SK-N-SH (cell line): ENCODE measurements around the gene PRR9. TPM values are rescaled to one million over a fixed set of nuclear protein-coding genes. Genes with fewer than 3 reads are reported as not detected.

Experiments
- CTCF ChIA-PET: fragments of 300-600, 350-600 bp; formaldehyde crosslinking; extraction: SDS; loops from one replicate; lab custom pipeline; 2021; lab: Yijun Ruan, JAX
- POLR2A ChIA-PET: fragments of 350-600 bp; sonication (Branson Sonifier 250); formaldehyde crosslinking; extraction: SDS; loops from one replicate; lab custom pipeline; 2020; ENCODE audit warnings: antibody characterized with exemption, inconsistent platforms; lab: Yijun Ruan, JAX
- DNase-seq: peaks from one replicate; pipeline ENCODE4 v3.0.0; 2012
- H2AFZ ChIP-seq: fragments of 200-600 bp; sonication (generic); 2 replicates; pipeline ENCODE4 v1.8.1; 2016; ENCODE audit warnings: antibody characterized with exemption, mild to moderate bottlenecking, low read depth
- H3F3A ChIP-seq: fragments of 200-600 bp; sonication (generic); replicated peaks from 2 replicates; pipeline ENCODE3; 2016; ENCODE audit warnings: antibody characterized with exemption, mild to moderate bottlenecking; ENCODE audit not compliant: insufficient read depth
- H3K27ac ChIP-seq, 2 experiments: fragments of 200-500 bp in 1 of 2; fragments of 200-600 bp in 1 of 2; sonication (Bioruptor generic) in 1 of 2; sonication (generic), shearing (Covaris generic) in 1 of 2; 2 replicates each; pipeline versions ENCODE4 v1.5.1 to v1.6.1; 2014 to 2016; ENCODE audit warnings: low read depth in 2 of 2, inconsistent platforms in 1 of 2, low read length in 1 of 2, mild to moderate bottlenecking in 1 of 2, mixed read lengths in 1 of 2
- H3K27me3 ChIP-seq: fragments of 200-600 bp; sonication (generic), shearing (Covaris generic); 2 replicates; pipeline ENCODE4 v1.6.1; 2016; ENCODE audit warnings: mixed run types; ENCODE audit not compliant: insufficient read depth
- H3K36me3 ChIP-seq, 2 experiments: fragments of 200-500 bp in 1 of 2; fragments of 200-600 bp in 1 of 2; sonication (Bioruptor generic) in 1 of 2; sonication (generic) in 1 of 2; replicated peaks in 1 of 2; 2 replicates each; pipeline versions ENCODE3 to v1.5.1; 2014 to 2016; ENCODE audit warnings: low read length in 1 of 2, mild to moderate bottlenecking in 1 of 2; ENCODE audit not compliant: insufficient read depth in 2 of 2, control insufficient read depth in 1 of 2
- H3K4me1 ChIP-seq, 2 experiments: fragments of 200-500 bp in 1 of 2; fragments of 200-600 bp in 1 of 2; sonication (Bioruptor generic) in 1 of 2; sonication (generic), shearing (Covaris generic) in 1 of 2; 2 replicates each; pipeline versions ENCODE4 v1.5.1 to v1.6.1; 2014 to 2016; ENCODE audit warnings: low read depth in 1 of 2, low read length in 1 of 2, mixed run types in 1 of 2; ENCODE audit not compliant: insufficient read depth in 2 of 2, control insufficient read depth in 1 of 2
- H3K4me2 ChIP-seq: fragments of 200-600 bp; sonication (generic), shearing (Covaris generic); 2 replicates; pipeline ENCODE4 v1.6.1; 2017; ENCODE audit warnings: mixed run types
- H3K4me3 ChIP-seq, 2 experiments: fragments of 200-500 bp in 1 of 2; fragments of 200-600 bp in 1 of 2; sonication (Bioruptor generic) in 1 of 2; sonication (generic), shearing (Covaris generic) in 1 of 2; 2 replicates each; pipeline versions ENCODE4 v1.5.1 to v1.8.1; 2014 to 2016; ENCODE audit warnings: low read depth in 2 of 2, inconsistent platforms in 1 of 2, low read length in 1 of 2, mild to moderate bottlenecking in 1 of 2, mixed read lengths in 1 of 2, moderate library complexity in 1 of 2
- H3K79me2 ChIP-seq: fragments of 200-600 bp; sonication (generic); 2 replicates; pipeline ENCODE4 v1.8.1; 2017; ENCODE audit warnings: mild to moderate bottlenecking; ENCODE audit not compliant: insufficient read depth
- H3K9ac ChIP-seq: fragments of 200-600 bp; sonication (generic); 2 replicates; pipeline ENCODE4 v1.6.1; 2017; ENCODE audit warnings: mixed run types
- H3K9me2 ChIP-seq: fragments of 200-600 bp; sonication (generic); 2 replicates; pipeline ENCODE4 v1.6.1; 2017; ENCODE audit warnings: mixed run types
- H3K9me3 ChIP-seq: fragments of 200-600 bp; sonication (generic); 2 replicates; pipeline ENCODE4 v1.6.1; 2017; ENCODE audit warnings: mixed run types, mild to moderate bottlenecking, moderate library complexity
- H4K20me1 ChIP-seq: fragments of 200-600 bp; sonication (generic); 2 replicates; pipeline ENCODE4 v1.6.1; 2017; ENCODE audit warnings: mild to moderate bottlenecking, mixed run types; ENCODE audit not compliant: insufficient read depth
- CHD2 ChIP-seq: fragments of 150-350 bp; IDR thresholded peaks from 2 replicates; pipeline ENCODE4 v1.6.1; 2018; ENCODE audit warnings: low read length; ENCODE audit not compliant: partially characterized antibody
- ELF1 ChIP-seq: IDR thresholded peaks from 2 replicates; pipeline ENCODE4 v1.4.0; 2012
- EP300 ChIP-seq, 2 experiments: IDR thresholded peaks; 2 replicates each; pipeline versions ENCODE4 v1.4.0 to v1.6.1; 2012; ENCODE audit warnings: borderline replicate concordance in 1 of 2, low read depth in 1 of 2, low read length in 1 of 2
- FOXJ3 ChIP-seq: sonication (generic); formaldehyde crosslinking; IDR thresholded peaks from 2 replicates; pipeline ENCODE4 v1.5.1; 2020; ENCODE audit warnings: mild to moderate bottlenecking, missing genetic modification reagents
- GABPA ChIP-seq: IDR thresholded peaks from 2 replicates; pipeline ENCODE4 v1.4.0; 2012; ENCODE audit warnings: low read depth, mild to moderate bottlenecking
- JUND ChIP-seq: IDR thresholded peaks from 2 replicates; pipeline ENCODE4 v1.4.0; 2012
- NFIC ChIP-seq: IDR thresholded peaks from 2 replicates; pipeline ENCODE4 v1.4.0; 2012; ENCODE audit warnings: borderline replicate concordance
- NRF1 ChIP-seq: IDR thresholded peaks from 2 replicates; pipeline ENCODE4 v1.6.1; 2012; ENCODE audit warnings: low read depth, mild to moderate bottlenecking, low read length
- POLR2AphosphoS5 ChIP-seq: IDR thresholded peaks from 2 replicates; pipeline ENCODE4 v1.6.1; 2012; ENCODE audit warnings: low read depth, low read length
- RCOR1 ChIP-seq: fragments of 150-350 bp; IDR thresholded peaks from 2 replicates; pipeline ENCODE4 v1.6.1; 2017; ENCODE audit warnings: antibody characterized with exemption, low read length
- RXRA ChIP-seq: IDR thresholded peaks from 2 replicates; pipeline ENCODE4 v1.4.0; 2012; ENCODE audit warnings: low read depth, mild to moderate bottlenecking, borderline replicate concordance
- SMC3 ChIP-seq: IDR thresholded peaks from 2 replicates; pipeline ENCODE4 v1.6.1; 2012; ENCODE audit warnings: low read depth, low read length, improper control_type of control experiment
- TAF1 ChIP-seq: IDR thresholded peaks from 2 replicates; pipeline ENCODE4 v1.6.1; 2012; ENCODE audit warnings: low read depth, mild to moderate bottlenecking, low read length, moderate library complexity, borderline replicate concordance
- TCF12 ChIP-seq: IDR thresholded peaks from 2 replicates; pipeline ENCODE4 v1.4.0; 2012
- YY1 ChIP-seq: IDR thresholded peaks from 2 replicates; pipeline ENCODE4 v1.4.0; 2012; ENCODE audit warnings: low read depth, mild to moderate bottlenecking
- WGBS: methylation state at CpG from one replicate; pipeline ENCODE4 v1.1.6; 2017; ENCODE audit warnings: low lambda C conversion rate; 5-methylcytosine and 5-hydroxymethylcytosine counted together
- polyA plus RNA-seq, 3 experiments: library from polyadenylated mRNA; depleted of rRNA; stranded (reverse); fragments of >200 nt; gene quantifications; 2 replicates each; pipeline ENCODE4 v1.2.3, GENCODE V29; 2012
- TF ChIP-seq, protein P1 (sequence below): IDR thresholded peaks from 2 replicates; pipeline ENCODE4 v1.4.0; 2012; ENCODE audit warnings: low read depth, borderline replicate concordance
- TF ChIP-seq, protein P2 (sequence below): fragments of 200-600 bp; sonication (generic); IDR thresholded peaks from 2 replicates; pipeline ENCODE4 v1.6.1; 2017; ENCODE audit warnings: antibody characterized with exemption, mild to moderate bottlenecking, moderate library complexity
- TF ChIP-seq, protein P3 (sequence below): IDR thresholded peaks from 2 replicates; pipeline ENCODE4 v1.6.1; 2012; ENCODE audit warnings: mild to moderate bottlenecking, low read depth, low read length, moderate library complexity

The PRR9 gene
- polyA plus RNA-seq, 1 of the 3 experiments (the other 2 are of a cell fraction): not detected

DNA sequence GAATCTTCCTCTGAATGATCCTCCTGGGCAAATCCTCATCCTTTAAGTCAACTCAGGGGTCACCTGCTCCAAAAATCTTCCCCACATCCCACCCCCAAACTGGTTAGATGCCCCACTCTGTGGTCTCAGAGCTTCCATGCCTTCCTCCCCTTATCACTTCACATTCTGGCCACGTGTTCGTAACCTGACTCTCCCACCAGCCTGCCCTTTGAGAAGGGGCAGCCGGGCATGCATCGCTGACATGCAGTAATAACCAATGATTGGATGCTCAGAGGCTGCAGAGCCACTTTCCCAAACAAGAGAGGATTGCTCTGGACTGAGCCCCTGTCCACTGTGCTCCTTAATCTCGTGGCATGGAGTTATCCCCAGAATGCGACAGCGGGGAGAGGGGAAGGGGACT lies 7.2 kb upstream of the PRR9 start:
- no peak for TF ChIP-seq EP300 (IDR thresholded peaks at IDR 0.05; ENCODE audit: borderline replicate concordance in 1 of 2, low read depth in 1 of 2, low read length in 1 of 2)
- no peak for TF ChIP-seq RCOR1
- no peak for TF ChIP-seq JUND
- TF ChIP-seq POLR2AphosphoS5: no peak
- TF ChIP-seq, protein P1, sequence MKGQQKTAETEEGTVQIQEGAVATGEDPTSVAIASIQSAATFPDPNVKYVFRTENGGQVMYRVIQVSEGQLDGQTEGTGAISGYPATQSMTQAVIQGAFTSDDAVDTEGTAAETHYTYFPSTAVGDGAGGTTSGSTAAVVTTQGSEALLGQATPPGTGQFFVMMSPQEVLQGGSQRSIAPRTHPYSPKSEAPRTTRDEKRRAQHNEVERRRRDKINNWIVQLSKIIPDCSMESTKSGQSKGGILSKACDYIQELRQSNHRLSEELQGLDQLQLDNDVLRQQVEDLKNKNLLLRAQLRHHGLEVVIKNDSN: no peak
- no peak for TF ChIP-seq NFIC
- TF ChIP-seq SMC3: no peak
- no peak for TF ChIP-seq YY1
- no peak for TF ChIP-seq CHD2
- TF ChIP-seq GABPA: no peak
- TF ChIP-seq TAF1: no peak
- no peak for TF ChIP-seq FOXJ3 (CRISPR knock-in tag)
- no peak for TF ChIP-seq TCF12
- TF ChIP-seq NRF1: no peak
- TF ChIP-seq RXRA: no peak
- TF ChIP-seq, protein P2, sequence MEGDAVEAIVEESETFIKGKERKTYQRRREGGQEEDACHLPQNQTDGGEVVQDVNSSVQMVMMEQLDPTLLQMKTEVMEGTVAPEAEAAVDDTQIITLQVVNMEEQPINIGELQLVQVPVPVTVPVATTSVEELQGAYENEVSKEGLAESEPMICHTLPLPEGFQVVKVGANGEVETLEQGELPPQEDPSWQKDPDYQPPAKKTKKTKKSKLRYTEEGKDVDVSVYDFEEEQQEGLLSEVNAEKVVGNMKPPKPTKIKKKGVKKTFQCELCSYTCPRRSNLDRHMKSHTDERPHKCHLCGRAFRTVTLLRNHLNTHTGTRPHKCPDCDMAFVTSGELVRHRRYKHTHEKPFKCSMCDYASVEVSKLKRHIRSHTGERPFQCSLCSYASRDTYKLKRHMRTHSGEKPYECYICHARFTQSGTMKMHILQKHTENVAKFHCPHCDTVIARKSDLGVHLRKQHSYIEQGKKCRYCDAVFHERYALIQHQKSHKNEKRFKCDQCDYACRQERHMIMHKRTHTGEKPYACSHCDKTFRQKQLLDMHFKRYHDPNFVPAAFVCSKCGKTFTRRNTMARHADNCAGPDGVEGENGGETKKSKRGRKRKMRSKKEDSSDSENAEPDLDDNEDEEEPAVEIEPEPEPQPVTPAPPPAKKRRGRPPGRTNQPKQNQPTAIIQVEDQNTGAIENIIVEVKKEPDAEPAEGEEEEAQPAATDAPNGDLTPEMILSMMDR: no peak
- no peak for TF ChIP-seq ELF1
- TF ChIP-seq, protein P3, sequence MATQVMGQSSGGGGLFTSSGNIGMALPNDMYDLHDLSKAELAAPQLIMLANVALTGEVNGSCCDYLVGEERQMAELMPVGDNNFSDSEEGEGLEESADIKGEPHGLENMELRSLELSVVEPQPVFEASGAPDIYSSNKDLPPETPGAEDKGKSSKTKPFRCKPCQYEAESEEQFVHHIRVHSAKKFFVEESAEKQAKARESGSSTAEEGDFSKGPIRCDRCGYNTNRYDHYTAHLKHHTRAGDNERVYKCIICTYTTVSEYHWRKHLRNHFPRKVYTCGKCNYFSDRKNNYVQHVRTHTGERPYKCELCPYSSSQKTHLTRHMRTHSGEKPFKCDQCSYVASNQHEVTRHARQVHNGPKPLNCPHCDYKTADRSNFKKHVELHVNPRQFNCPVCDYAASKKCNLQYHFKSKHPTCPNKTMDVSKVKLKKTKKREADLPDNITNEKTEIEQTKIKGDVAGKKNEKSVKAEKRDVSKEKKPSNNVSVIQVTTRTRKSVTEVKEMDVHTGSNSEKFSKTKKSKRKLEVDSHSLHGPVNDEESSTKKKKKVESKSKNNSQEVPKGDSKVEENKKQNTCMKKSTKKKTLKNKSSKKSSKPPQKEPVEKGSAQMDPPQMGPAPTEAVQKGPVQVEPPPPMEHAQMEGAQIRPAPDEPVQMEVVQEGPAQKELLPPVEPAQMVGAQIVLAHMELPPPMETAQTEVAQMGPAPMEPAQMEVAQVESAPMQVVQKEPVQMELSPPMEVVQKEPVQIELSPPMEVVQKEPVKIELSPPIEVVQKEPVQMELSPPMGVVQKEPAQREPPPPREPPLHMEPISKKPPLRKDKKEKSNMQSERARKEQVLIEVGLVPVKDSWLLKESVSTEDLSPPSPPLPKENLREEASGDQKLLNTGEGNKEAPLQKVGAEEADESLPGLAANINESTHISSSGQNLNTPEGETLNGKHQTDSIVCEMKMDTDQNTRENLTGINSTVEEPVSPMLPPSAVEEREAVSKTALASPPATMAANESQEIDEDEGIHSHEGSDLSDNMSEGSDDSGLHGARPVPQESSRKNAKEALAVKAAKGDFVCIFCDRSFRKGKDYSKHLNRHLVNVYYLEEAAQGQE: no peak
- no peaks in the 10 kb centered on the region for H3K4me1 ChIP-seq
- H3K36me3 ChIP-seq: no peaks in the 10 kb centered on the region
- no peaks in the 10 kb centered on the region for H3K79me2 ChIP-seq
- no peak overlapping the region for H3K9ac ChIP-seq
- POLR2A ChIA-PET: no interaction called here
- WGBS: 9% methylated on average over 7 of the region's 7 CpGs
- CTCF ChIA-PET: no interaction called here
- no peak overlapping the region for H3K27ac ChIP-seq
- H2AFZ ChIP-seq: no peak overlapping the region
- DNase-seq: no peak
- no peaks in the 10 kb centered on the region for H4K20me1 ChIP-seq
- H3K9me2 ChIP-seq: no peaks in the 10 kb centered on the region
- H3K4me2 ChIP-seq: no peak overlapping the region
- H3K27me3 ChIP-seq: peaks cover 16% of the 10 kb centered on the region; the same call in 1 of the 2 replicates
- H3F3A ChIP-seq: no peaks in the 10 kb centered on the region
- H3K9me3 ChIP-seq: no peaks in the 10 kb centered on the region
- no peak overlapping the region for H3K4me3 ChIP-seq
